HG03175 (cell line): ENCODE data around the gene INPP5J.
"Not testable (repeated sequence)": the region's sequence is repeated elsewhere in the genome, so short reads cannot be mapped to it uniquely, and the experiment has no call there.

ENCODE experiments used
- ATAC-seq: cut with Tn5 transposase; IDR thresholded peaks from one replicate; pipeline ENCODE4 v1.9.1; 2021; ENCODE audit warnings: mild to moderate bottlenecking, moderate library complexity; ENCODE audit not compliant: unreplicated experiment

The INPP5J gene

GRCh38 chr22:31143038-31143437 lies 20.3 kb downstream of the INPP5J start:
- ATAC-seq = no peak

GRCh38 chr22:31143537-31143936 lies 20.8 kb downstream of the INPP5J start:
- ATAC-seq = no peak

GRCh38 chr22:31144223-31144622 lies 21.5 kb downstream of the INPP5J start:
- ATAC-seq = no peak

- ATAC-seq = no peak
Observed at GRCh38 chr22:31148488-31148887, 25.7 kb downstream of the INPP5J start.

GRCh38 chr22:31148953-31149627 lies 26.3 kb downstream of the INPP5J start:
- no peak for ATAC-seq

GRCh38 chr22:31150615-31151014 lies 27.8 kb downstream of the INPP5J start:
- ATAC-seq = no peak

- ATAC-seq = no peak
Observed at GRCh38 chr22:31151872-31152271, 29.1 kb downstream of the INPP5J start.

GRCh38 chr22:31153357-31153756 lies 30.6 kb downstream of the INPP5J start:
- no peak for ATAC-seq

- ATAC-seq = no peak
Observed at GRCh38 chr22:31154975-31155374, 32.2 kb downstream of the INPP5J start.

GRCh38 chr22:31155422-31155821 lies 32.7 kb downstream of the INPP5J start:
- no peak for ATAC-seq

- peak; percentile 35 for ATAC-seq
Observed at GRCh38 chr22:31160328-31160978, 37.7 kb downstream of the INPP5J start.

- ATAC-seq = no peak
Observed at GRCh38 chr22:31161386-31161785, 38.6 kb downstream of the INPP5J start.

GRCh38 chr22:31162015-31162765 lies 39.4 kb downstream of the INPP5J start:
- ATAC-seq = no peak

GRCh38 chr22:31170971-31171370 lies 48.2 kb downstream of the INPP5J start:
- ATAC-seq = no peak

- not testable (repeated sequence) for ATAC-seq
Observed at GRCh38 chr22:31171734-31172133, 49.0 kb downstream of the INPP5J start.

GRCh38 chr22:31173386-31174145 lies 50.8 kb downstream of the INPP5J start:
- ATAC-seq = no peak

GRCh38 chr22:31176923-31177322 lies 54.2 kb downstream of the INPP5J start:
- no peak for ATAC-seq

- no peak for ATAC-seq
Observed at GRCh38 chr22:31177420-31178162, 54.8 kb downstream of the INPP5J start.

- no peak for ATAC-seq
Observed at GRCh38 chr22:31178859-31179258, 56.1 kb downstream of the INPP5J start.

- ATAC-seq = no peak
Observed at GRCh38 chr22:31179345-31179744, 56.6 kb downstream of the INPP5J start.

GRCh38 chr22:31184015-31184414 lies 61.2 kb downstream of the INPP5J start:
- no peak for ATAC-seq
